Measurements from ENCODE around the gene PPP4R4.
"Not testable (repeated sequence)": the region's sequence is repeated elsewhere in the genome, so short reads cannot be mapped to it uniquely, and the experiment has no call there.

Gene PPP4R4

GRCh38 chr14:94175747-94176146, 1.6 kb downstream of the PPP4R4 start:
- in situ Hi-C loops (cut with MboI; ENCODE audit: low sequenced_read_pairs) = no loop called here

- in situ Hi-C loops (cut with MboI; ENCODE audit: low sequenced_read_pairs) = no loop called here
Measured at GRCh38 chr14:94176808-94177207, 2.7 kb downstream of the PPP4R4 start.

- in situ Hi-C loops (cut with MboI; ENCODE audit: low sequenced_read_pairs) = no loop called here
Measured at GRCh38 chr14:94177806-94178205, 3.7 kb downstream of the PPP4R4 start.

GRCh38 chr14:94179244-94179643, 5.1 kb downstream of the PPP4R4 start:
- in situ Hi-C loops (cut with MboI; ENCODE audit: low sequenced_read_pairs) = no loop called here

GRCh38 chr14:94180655-94181271, 6.6 kb downstream of the PPP4R4 start:
- in situ Hi-C loops (cut with MboI; ENCODE audit: low sequenced_read_pairs) = no loop called here

GRCh38 chr14:94181835-94182234, 7.7 kb downstream of the PPP4R4 start:
- in situ Hi-C loops (cut with MboI; ENCODE audit: low sequenced_read_pairs) = no loop called here

GRCh38 chr14:94192536-94192935, 18.4 kb downstream of the PPP4R4 start:
- in situ Hi-C loops (cut with MboI; ENCODE audit: low sequenced_read_pairs) = no loop called here

- in situ Hi-C loops (cut with MboI; ENCODE audit: low sequenced_read_pairs) = no loop called here
Measured at GRCh38 chr14:94193776-94194175, 19.7 kb downstream of the PPP4R4 start.

- in situ Hi-C loops (cut with MboI; ENCODE audit: low sequenced_read_pairs) = no loop called here
Measured at GRCh38 chr14:94196057-94196456, 21.9 kb downstream of the PPP4R4 start.

- in situ Hi-C loops (cut with MboI; ENCODE audit: low sequenced_read_pairs) = no loop called here
Measured at GRCh38 chr14:94203473-94204210, 29.5 kb downstream of the PPP4R4 start.

GRCh38 chr14:94213021-94213420, 38.9 kb downstream of the PPP4R4 start:
- in situ Hi-C loops (cut with MboI; ENCODE audit: low sequenced_read_pairs) = no loop called here

- in situ Hi-C loops (cut with MboI; ENCODE audit: low sequenced_read_pairs) = no loop called here
Measured at GRCh38 chr14:94213741-94214140, 39.6 kb downstream of the PPP4R4 start.

GRCh38 chr14:94217116-94217515, 43.0 kb downstream of the PPP4R4 start:
- in situ Hi-C loops (cut with MboI; ENCODE audit: low sequenced_read_pairs) = no loop called here

GRCh38 chr14:94218198-94218886, 44.2 kb downstream of the PPP4R4 start:
- in situ Hi-C loops (cut with MboI; ENCODE audit: low sequenced_read_pairs) = not testable (repeated sequence)

GRCh38 chr14:94224040-94224439, 49.9 kb downstream of the PPP4R4 start:
- in situ Hi-C loops (cut with MboI; ENCODE audit: low sequenced_read_pairs) = no loop called here

GRCh38 chr14:94225460-94226378, 51.6 kb downstream of the PPP4R4 start:
- in situ Hi-C loops (cut with MboI; ENCODE audit: low sequenced_read_pairs) = no loop called here

- in situ Hi-C loops (cut with MboI; ENCODE audit: low sequenced_read_pairs) = no loop called here
Measured at GRCh38 chr14:94227029-94227428, 52.9 kb downstream of the PPP4R4 start.

GRCh38 chr14:94237046-94237445, 62.9 kb downstream of the PPP4R4 start:
- in situ Hi-C loops (cut with MboI; ENCODE audit: low sequenced_read_pairs) = no loop called here

GRCh38 chr14:94237983-94238382, 63.9 kb downstream of the PPP4R4 start:
- in situ Hi-C loops (cut with MboI; ENCODE audit: low sequenced_read_pairs) = no loop called here

- in situ Hi-C loops (cut with MboI; ENCODE audit: low sequenced_read_pairs) = no loop called here
Measured at GRCh38 chr14:94239406-94239805, 65.3 kb downstream of the PPP4R4 start.

- in situ Hi-C loops (cut with MboI; ENCODE audit: low sequenced_read_pairs) = no loop called here
Measured at GRCh38 chr14:94244182-94244581, 70.1 kb downstream of the PPP4R4 start.
